MCF 10A (cell line): ENCODE measurements around the gene MACROH2A2. TPM values are rescaled to one million over a fixed set of nuclear protein-coding genes. Genes with fewer than 3 reads are reported as not detected.

Experiments
- BruUV-seq: library from RNA; stranded (reverse); fragments of 400-500 nt; replicated peaks from 2 replicates; lab custom pipeline; 2021; lab: Mats Ljungman, UMichigan
- CTCF ChIA-PET: fragments of 300-600 bp; sonication (Branson Sonifier 250); formaldehyde crosslinking; extraction: SDS; loops from one replicate; lab custom pipeline; 2021; ENCODE audit warnings: antibody characterized with exemption, inconsistent platforms; lab: Yijun Ruan, JAX
- POLR2A ChIA-PET: fragments of 300-600, 350-650 bp; sonication (Branson Sonifier 250); formaldehyde crosslinking; extraction: SDS; loops from one replicate; lab custom pipeline; 2020; ENCODE audit warnings: antibody characterized with exemption, inconsistent platforms; lab: Yijun Ruan, JAX
- DNase-seq: peaks from one replicate; pipeline ENCODE4 v3.0.0-alpha.2; 2018; ENCODE audit not compliant: unreplicated experiment
- H3K27ac Mint-ChIP-seq: one replicate; pipeline ENCODE4 v1.8.0; 2022; ENCODE audit warnings: mild to moderate bottlenecking, low read depth, mixed read lengths; ENCODE audit not compliant: unreplicated experiment
- H3K27me3 Mint-ChIP-seq: one replicate; pipeline ENCODE4 v1.8.0; 2022; ENCODE audit warnings: mixed read lengths; ENCODE audit not compliant: insufficient read depth, unreplicated experiment
- H3K36me3 Mint-ChIP-seq: one replicate; pipeline ENCODE4 v1.8.0; 2022; ENCODE audit warnings: mild to moderate bottlenecking, moderate library complexity, mixed read lengths; ENCODE audit not compliant: insufficient read depth, unreplicated experiment
- H3K4me1 Mint-ChIP-seq: one replicate; pipeline ENCODE4 v1.8.0; 2022; ENCODE audit warnings: mixed read lengths; ENCODE audit not compliant: insufficient read depth, unreplicated experiment
- H3K4me3 Mint-ChIP-seq: one replicate; pipeline ENCODE4 v1.8.0; 2022; ENCODE audit warnings: mild to moderate bottlenecking, moderate library complexity, mixed read lengths; ENCODE audit not compliant: unreplicated experiment
- H3K9me3 Mint-ChIP-seq: one replicate; pipeline ENCODE4 v1.8.0; 2022; ENCODE audit warnings: mixed read lengths; ENCODE audit not compliant: unreplicated experiment
- intact Hi-C: fragments of 100-400 bp; cut with micrococcal nuclease; formaldehyde crosslinking; loops from 2 replicates; pipeline ENCODE4 v1.14.1; 2022
- total RNA-seq: library from RNA; stranded (reverse); gene quantifications from 2 replicates; pipeline ENCODE4 v1.2.3, GENCODE V29; 2022
- TF ChIP-seq, protein P1 (sequence below): fragments of 200-600 bp; IDR thresholded peaks from one replicate; pipeline ENCODE4 v1.8.0; 2022; ENCODE audit warnings: antibody characterized with exemption, mild to moderate bottlenecking; ENCODE audit not compliant: unreplicated experiment

The MACROH2A2 gene
- total RNA-seq, 1 experiment from 2014 or later: 17.6 TPM

DNA sequence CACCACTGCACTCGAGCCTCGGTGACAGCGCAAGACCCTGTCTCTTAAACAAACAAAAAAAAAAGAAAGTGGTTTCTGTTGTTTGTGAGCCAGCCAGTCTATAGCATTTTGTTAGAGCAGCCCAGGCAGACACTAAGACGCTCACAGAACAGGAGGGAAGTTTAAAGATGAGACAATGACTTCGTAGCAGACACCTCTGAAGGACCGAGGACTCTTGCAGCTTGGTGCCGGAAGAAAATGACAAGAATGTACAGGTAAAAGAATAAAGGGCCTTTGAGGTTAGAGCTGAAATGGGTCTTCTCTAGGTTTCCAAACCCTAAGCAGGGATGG lies 39.7 kb downstream of the MACROH2A2 start:
- DNase-seq: no peak
- TF ChIP-seq, protein P1, sequence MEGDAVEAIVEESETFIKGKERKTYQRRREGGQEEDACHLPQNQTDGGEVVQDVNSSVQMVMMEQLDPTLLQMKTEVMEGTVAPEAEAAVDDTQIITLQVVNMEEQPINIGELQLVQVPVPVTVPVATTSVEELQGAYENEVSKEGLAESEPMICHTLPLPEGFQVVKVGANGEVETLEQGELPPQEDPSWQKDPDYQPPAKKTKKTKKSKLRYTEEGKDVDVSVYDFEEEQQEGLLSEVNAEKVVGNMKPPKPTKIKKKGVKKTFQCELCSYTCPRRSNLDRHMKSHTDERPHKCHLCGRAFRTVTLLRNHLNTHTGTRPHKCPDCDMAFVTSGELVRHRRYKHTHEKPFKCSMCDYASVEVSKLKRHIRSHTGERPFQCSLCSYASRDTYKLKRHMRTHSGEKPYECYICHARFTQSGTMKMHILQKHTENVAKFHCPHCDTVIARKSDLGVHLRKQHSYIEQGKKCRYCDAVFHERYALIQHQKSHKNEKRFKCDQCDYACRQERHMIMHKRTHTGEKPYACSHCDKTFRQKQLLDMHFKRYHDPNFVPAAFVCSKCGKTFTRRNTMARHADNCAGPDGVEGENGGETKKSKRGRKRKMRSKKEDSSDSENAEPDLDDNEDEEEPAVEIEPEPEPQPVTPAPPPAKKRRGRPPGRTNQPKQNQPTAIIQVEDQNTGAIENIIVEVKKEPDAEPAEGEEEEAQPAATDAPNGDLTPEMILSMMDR: no peak
- intact Hi-C loops: no loop called here
- no peaks in the 10 kb centered on the region for H3K9me3 Mint-ChIP-seq
- BruUV-seq: no TSS peak
- peaks cover 34% of the 10 kb centered on the region for H3K36me3 Mint-ChIP-seq
- POLR2A ChIA-PET: no interaction called here
- CTCF ChIA-PET: interaction anchor here (13.0 kb wide), 1 partner anchor 24 kb away, joined by 107 read pairs; no protein-coding TSS in a partner anchor
- H3K27ac Mint-ChIP-seq: no peak overlapping the region
- H3K4me1 Mint-ChIP-seq: no peaks in the 10 kb centered on the region
- no peak overlapping the region for H3K4me3 Mint-ChIP-seq
- no peaks in the 10 kb centered on the region for H3K27me3 Mint-ChIP-seq

DNA sequence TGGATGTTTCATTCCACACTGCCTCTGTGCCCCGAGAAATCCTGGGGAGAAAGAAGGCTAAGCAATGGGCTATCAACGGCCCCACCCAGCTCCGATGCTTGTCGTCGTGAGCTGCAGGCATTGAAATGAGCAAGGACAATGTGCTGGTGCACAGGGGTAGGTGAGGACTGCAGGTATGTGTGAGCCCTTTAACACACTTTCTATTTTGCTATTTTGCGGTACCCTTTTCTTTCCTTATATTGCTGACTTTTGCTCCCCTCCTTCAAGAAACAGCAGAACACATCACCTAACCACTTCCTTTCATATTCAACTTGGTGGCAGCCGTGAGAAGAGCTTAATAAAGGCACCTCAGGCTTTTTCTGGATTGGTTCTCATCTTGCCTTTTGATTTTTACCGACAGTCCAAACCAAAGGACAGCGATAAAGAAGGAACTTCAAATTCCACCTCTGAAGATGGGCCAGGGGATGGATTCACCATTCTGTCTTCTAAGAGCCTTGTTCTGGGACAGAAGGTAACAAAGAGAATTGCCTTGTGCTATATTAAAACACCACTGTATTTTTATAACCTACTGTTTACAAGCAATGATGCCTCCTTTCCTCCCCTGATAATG lies 40.8 kb downstream of the MACROH2A2 start:
- TF ChIP-seq, protein P1: no peak
- no peak for DNase-seq
- no peaks in the 10 kb centered on the region for H3K4me1 Mint-ChIP-seq
- no peaks in the 10 kb centered on the region for H3K27me3 Mint-ChIP-seq
- peaks cover 34% of the 10 kb centered on the region for H3K36me3 Mint-ChIP-seq
- intact Hi-C loops: no loop called here
- CTCF ChIA-PET: interaction anchor here (0.6 to 13.0 kb wide), 2 partner anchors 23 to 399 kb away, joined by 3 to 107 read pairs; no protein-coding TSS in a partner anchor
- BruUV-seq: no TSS peak
- POLR2A ChIA-PET: no interaction called here
- no peak overlapping the region for H3K4me3 Mint-ChIP-seq
- H3K9me3 Mint-ChIP-seq: no peaks in the 10 kb centered on the region
- no peak overlapping the region for H3K27ac Mint-ChIP-seq

GRCh38 chr10:70094250-70094649 lies 41.6 kb downstream of the MACROH2A2 start:
- CTCF ChIA-PET: interaction anchor here (13.0 kb wide), 1 partner anchor 22 kb away, joined by 107 read pairs; no protein-coding TSS in a partner anchor
- Mint-ChIP-seq H3K27ac (no peak overlapping the region), H3K27me3 (no peaks in the 10 kb centered on the region), H3K36me3 (peaks cover 35% of the 10 kb centered on the region), H3K4me3 (no peak overlapping the region), H3K4me1 (no peaks in the 10 kb centered on the region), H3K9me3 (no peaks in the 10 kb centered on the region)
- TF ChIP-seq, protein P1: no peak
- intact Hi-C loops: no loop called here
- POLR2A ChIA-PET: interaction anchor here (1.1 kb wide), 1 partner anchor 8 kb away, joined by 4 read pairs; no protein-coding TSS in a partner anchor
- no peak for DNase-seq
- BruUV-seq: no TSS peak

GRCh38 chr10:70096016-70096704 lies 43.5 kb downstream of the MACROH2A2 start:
- H3K27ac Mint-ChIP-seq: no peak overlapping the region

More at GRCh38 chr10:70096016-70096704, 43.5 kb downstream of the MACROH2A2 start:
- TF ChIP-seq, protein P1: no peak
- H3K27me3 Mint-ChIP-seq: no peaks in the 10 kb centered on the region
- no TSS peak for BruUV-seq
- no peak for DNase-seq
- ChIA-PET POLR2A (no interaction called here), CTCF (interaction anchor here (0.6 to 13.0 kb wide), 3 partner anchors 11 to 646 kb away, joined by 3 to 107 read pairs (median 5); no protein-coding TSS in a partner anchor)
- no peaks in the 10 kb centered on the region for H3K4me1 Mint-ChIP-seq
- H3K9me3 Mint-ChIP-seq: no peaks in the 10 kb centered on the region
- peaks cover 33% of the 10 kb centered on the region for H3K36me3 Mint-ChIP-seq
- intact Hi-C loops: no loop called here
- H3K4me3 Mint-ChIP-seq: no peak overlapping the region
